Fibroblast of lung (primary cell): ENCODE results near the gene SYNPR. TPM values are rescaled to one million over a fixed set of nuclear protein-coding genes. Genes with fewer than 3 reads are reported as not detected.

ENCODE experiments used
- DNase-seq, 2 donors: peaks; one replicate each; pipeline versions ENCODE4 v3.0.0 to v3.0.0-alpha.2; 2010; ENCODE audit warnings: low read depth in 2 of 2
- H2AFZ ChIP-seq: 2 replicates; pipeline ENCODE4 v1.5.1; 2012; ENCODE audit warnings: low read length, control low read depth, inconsistent platforms
- H3K27ac ChIP-seq: 2 replicates; pipeline ENCODE4 v1.5.1; 2011; ENCODE audit warnings: low read length, control low read depth; ENCODE audit not compliant: insufficient read depth
- H3K27me3 ChIP-seq: 2 replicates; pipeline ENCODE4 v1.5.1; 2011; ENCODE audit warnings: mild to moderate bottlenecking, low read length; ENCODE audit not compliant: control insufficient read depth, insufficient read depth
- H3K36me3 ChIP-seq: 2 replicates; pipeline ENCODE4 v1.5.1; 2011; ENCODE audit warnings: low read length; ENCODE audit not compliant: control insufficient read depth, insufficient read depth
- H3K4me1 ChIP-seq: 2 replicates; pipeline ENCODE4 v1.5.1; 2011; ENCODE audit warnings: low read length; ENCODE audit not compliant: control insufficient read depth, insufficient read depth; ENCODE audit errors: extremely low read depth
- H3K4me2 ChIP-seq: 2 replicates; pipeline ENCODE4 v1.5.1; 2011; ENCODE audit warnings: low read length, control low read depth; ENCODE audit not compliant: insufficient read depth; ENCODE audit errors: extremely low read depth
- H3K4me3 ChIP-seq, 4 experiments: fragments of 200-600 bp in 1 of 4; sonication (generic) in 1 of 4; replicated peaks in 1 of 4; 2 replicates each; pipeline ENCODE4 v1.5.1; 2011 to 2016; ENCODE audit warnings: low read length in 4 of 4, low read depth in 3 of 4, mild to moderate bottlenecking in 3 of 4, control low read depth in 2 of 4, inconsistent platforms in 1 of 4, mixed read lengths in 1 of 4; ENCODE audit not compliant: insufficient read depth in 1 of 4; ENCODE audit errors: control extremely low read depth in 1 of 4
- H3K79me2 ChIP-seq: 2 replicates; pipeline ENCODE4 v1.5.1; 2012; ENCODE audit warnings: mild to moderate bottlenecking, low read length, inconsistent platforms; ENCODE audit not compliant: control insufficient read depth, insufficient read depth
- H3K9ac ChIP-seq: 2 replicates; pipeline ENCODE4 v1.5.1; 2011; ENCODE audit warnings: mild to moderate bottlenecking, low read length, control low read depth; ENCODE audit not compliant: insufficient read depth
- H3K9me3 ChIP-seq: 2 replicates; pipeline ENCODE4 v1.5.1; 2012; ENCODE audit warnings: low read depth, low read length; ENCODE audit not compliant: control insufficient read depth, insufficient read depth
- H4K20me1 ChIP-seq: 2 replicates; pipeline ENCODE4 v1.5.1; 2011; ENCODE audit warnings: low read length; ENCODE audit not compliant: control insufficient read depth, insufficient read depth; ENCODE audit errors: extremely low read depth
- CTCF ChIP-seq, 2 donors: IDR thresholded peaks in 1 of 2; conservative IDR thresholded peaks in 1 of 2; 1 replicate in 1 of 2; 2 replicates in 1 of 2; pipeline ENCODE4 v1.5.1; 2011 to 2012; ENCODE audit warnings: low read length in 2 of 2, control low read depth in 1 of 2, inconsistent platforms in 1 of 2, low read depth in 1 of 2, mild to moderate bottlenecking in 1 of 2
- EZH2 ChIP-seq: IDR thresholded peaks from 2 replicates; pipeline ENCODE4 v1.5.1; 2012; ENCODE audit warnings: low read length, control low read depth, mild to moderate bottlenecking; ENCODE audit errors: missing control alignments
- polyA plus RNA-seq, 2 donors: library from polyadenylated mRNA; depleted of rRNA in 1 of 2; stranded (reverse) in 1 of 2; unstranded in 1 of 2; fragments of >200 nt; gene quantifications; 2 replicates each; pipeline ENCODE4 v1.2.1, GENCODE V29; 2011 to 2012; ENCODE audit warnings: missing spikeins in 1 of 2
- total RNA-seq: library from RNA; depleted of rRNA; stranded (reverse); fragments of >200 nt; gene quantifications from 2 replicates; pipeline ENCODE4 v1.2.1, GENCODE V29; 2014

Gene SYNPR
- total and polyA plus RNA-seq, 2 donors (not counting 1 experiment from before 2014, with no cell fraction given) = not detected

- H3K4me2 ChIP-seq = no peak overlapping the region
- H3K27me3 ChIP-seq = no peaks in the 10 kb centered on the region
- no peak overlapping the region for H3K27ac ChIP-seq
- no peaks in the 10 kb centered on the region for H4K20me1 ChIP-seq
- no peak overlapping the region for H3K4me3 ChIP-seq
- H3K79me2 ChIP-seq = no peaks in the 10 kb centered on the region
- no peak overlapping the region for H2AFZ ChIP-seq
- H3K9me3 ChIP-seq = no peaks in the 10 kb centered on the region
- TF ChIP-seq CTCF (conservative IDR thresholded peaks at IDR 0.05 in 1 of 2, IDR thresholded peaks at IDR 0.05 in 1 of 2; ENCODE audit: low read depth in 1 of 2, low read length in 2 of 2) (no peak), EZH2 (no peak)
- no peak overlapping the region for H3K9ac ChIP-seq
- H3K4me1 ChIP-seq = no peaks in the 10 kb centered on the region
- no peak for DNase-seq
- no peaks in the 10 kb centered on the region for H3K36me3 ChIP-seq
Measured at GRCh38 chr3:63609408-63609807, 331.3 kb downstream of the SYNPR start.

DNA sequence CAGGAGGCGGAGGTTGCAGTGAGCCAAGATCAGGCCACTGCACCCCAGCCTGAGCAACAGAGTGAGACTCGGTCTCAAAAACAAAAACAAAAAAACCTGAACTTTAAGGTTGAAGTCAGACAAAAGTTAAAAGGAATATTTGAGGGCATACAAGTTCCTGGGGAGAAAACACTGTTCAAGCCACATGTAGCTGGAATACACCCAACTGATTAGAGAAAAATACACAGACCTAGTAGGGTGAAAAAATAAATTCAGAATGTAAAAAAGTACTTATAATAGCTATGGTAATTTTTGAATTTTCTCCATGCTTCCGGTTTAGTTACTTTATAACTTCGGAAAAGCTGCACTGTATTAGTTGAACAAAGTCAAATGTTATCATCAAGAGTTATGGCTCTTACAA, 331.7 kb downstream of the SYNPR start:
- no peaks in the 10 kb centered on the region for H3K36me3 ChIP-seq
- no peak for DNase-seq
- no peak overlapping the region for H3K27ac ChIP-seq
- no peak overlapping the region for H3K9ac ChIP-seq
- no peaks in the 10 kb centered on the region for H3K9me3 ChIP-seq
- no peaks in the 10 kb centered on the region for H3K27me3 ChIP-seq
- H4K20me1 ChIP-seq = no peaks in the 10 kb centered on the region
- no peak for TF ChIP-seq EZH2
- TF ChIP-seq CTCF (conservative IDR thresholded peaks at IDR 0.05 in 1 of 2, IDR thresholded peaks at IDR 0.05 in 1 of 2; ENCODE audit: low read depth in 1 of 2, low read length in 2 of 2) = no peak
- no peaks in the 10 kb centered on the region for H3K4me1 ChIP-seq
- H3K4me3 ChIP-seq = no peak overlapping the region
- no peak overlapping the region for H2AFZ ChIP-seq
- H3K4me2 ChIP-seq = no peak overlapping the region
- H3K79me2 ChIP-seq = no peaks in the 10 kb centered on the region

- no peak overlapping the region for H3K4me3 ChIP-seq
- no peaks in the 10 kb centered on the region for H3K79me2 ChIP-seq
- no peaks in the 10 kb centered on the region for H4K20me1 ChIP-seq
- H2AFZ ChIP-seq = no peak overlapping the region
- H3K36me3 ChIP-seq = no peaks in the 10 kb centered on the region
- no peak overlapping the region for H3K27ac ChIP-seq
- H3K9me3 ChIP-seq = no peaks in the 10 kb centered on the region
- H3K9ac ChIP-seq = no peak overlapping the region
- no peak for DNase-seq
- TF ChIP-seq CTCF (conservative IDR thresholded peaks at IDR 0.05 in 1 of 2, IDR thresholded peaks at IDR 0.05 in 1 of 2; ENCODE audit: low read depth in 1 of 2, low read length in 2 of 2) (no peak), EZH2 (no peak)
- no peak overlapping the region for H3K4me2 ChIP-seq
- H3K27me3 ChIP-seq = no peaks in the 10 kb centered on the region
- no peaks in the 10 kb centered on the region for H3K4me1 ChIP-seq
Measured at GRCh38 chr3:63611382-63611781, 333.3 kb downstream of the SYNPR start.
